K562 (cell line): Measurements from ENCODE around the gene SLC16A14. TPM values are rescaled to one million over a fixed set of nuclear protein-coding genes. Genes with fewer than 3 reads are reported as not detected.
A peak's percentile ranks its signal among the peaks of the same experiment; 100 is the strongest.

Experiments used
- ATAC-seq: fragments of 200-7000 bp; cut with Tn5 transposase; 3 replicates; pipeline ENCODE4 v1.9.1; 2020; ENCODE audit warnings: moderate library complexity
- BruUV-seq: library from RNA; stranded (reverse); fragments of 400-500 nt; replicated peaks from 2 replicates; lab custom pipeline; 2021; lab: Mats Ljungman, UMichigan
- CTCF ChIA-PET: fragments of 300-600 bp; formaldehyde crosslinking; extraction: SDS; loops from one replicate; lab custom pipeline; 2021; ENCODE audit warnings: low intra/inter-chr PET ratio; lab: Yijun Ruan, JAX
- POLR2A ChIA-PET: fragments of 300-600, 350-650 bp; sonication (Branson Sonifier 250); formaldehyde crosslinking; extraction: SDS; loops from one replicate; lab custom pipeline; 2021; ENCODE audit warnings: antibody characterized with exemption, inconsistent platforms; lab: Yijun Ruan, JAX
- DNase-seq, 4 experiments: peaks; one replicate each; pipeline versions ENCODE4 v3.0.0 to v3.0.0-alpha.2; 2011 to 2018; ENCODE audit warnings: low spot score in 3 of 4, mixed read lengths in 3 of 4; ENCODE audit errors: extremely low read depth in 1 of 4
- FAIRE-seq: peaks from 2 replicates; lab custom pipeline; 2011; peaks lifted over from hg19 to GRCh38; lab: Jason Lieb, UNC
- H2AFZ ChIP-seq: 2 replicates; pipeline ENCODE4 v1.6.0; 2011; ENCODE audit warnings: low read depth, low read length, control low read depth, inconsistent platforms
- H3K27ac ChIP-seq: fragments of 200-600 bp; 3 replicates; pipeline ENCODE4 v1.8.0; 2011; ENCODE audit warnings: low read depth, mild to moderate bottlenecking, control low read depth, inconsistent platforms, low read length, moderate library complexity, mixed read lengths; ENCODE audit errors: extremely low read depth
- H3K27me3 ChIP-seq, 2 experiments: fragments of 300-600 bp in 1 of 2; 2 replicates in 1 of 2; 3 replicates in 1 of 2; pipeline versions ENCODE4 v1.6.0 to v1.8.0; 2011; ENCODE audit warnings: inconsistent platforms in 2 of 2, low read length in 2 of 2, mild to moderate bottlenecking in 1 of 2, mixed read lengths in 1 of 2, moderate library complexity in 1 of 2; ENCODE audit not compliant: control insufficient read depth in 2 of 2, insufficient read depth in 2 of 2
- H3K36me3 ChIP-seq: fragments of 300-600 bp; 3 replicates; pipeline ENCODE4 v1.8.0; 2011; ENCODE audit warnings: mild to moderate bottlenecking, low read length, inconsistent platforms; ENCODE audit not compliant: control insufficient read depth, insufficient read depth
- H3K4me1 ChIP-seq, 2 experiments: fragments of 200-600 bp in 1 of 2; replicated peaks in 1 of 2; 2 replicates in 1 of 2; 3 replicates in 1 of 2; pipeline versions ENCODE4 v1.5.1 to v1.8.0; 2011; ENCODE audit warnings: inconsistent platforms in 2 of 2, low read length in 2 of 2, mild to moderate bottlenecking in 1 of 2, mixed read lengths in 1 of 2, moderate library complexity in 1 of 2; ENCODE audit not compliant: control insufficient read depth in 2 of 2, insufficient read depth in 2 of 2
- H3K4me2 ChIP-seq: 2 replicates; pipeline ENCODE4 v1.6.1; 2011; ENCODE audit warnings: low read length, control low read depth, inconsistent platforms, mixed read lengths; ENCODE audit not compliant: insufficient read depth
- H3K4me3 ChIP-seq: fragments of 200-600 bp; sonication (generic), shearing (Covaris generic); 2 replicates; pipeline ENCODE4 v1.5.1; 2016; ENCODE audit warnings: control low read depth, inconsistent platforms
- H3K79me2 ChIP-seq: fragments of 200-600 bp; 3 replicates; pipeline ENCODE4 v1.8.0; 2011; ENCODE audit warnings: low read length, inconsistent platforms; ENCODE audit not compliant: control insufficient read depth, insufficient read depth
- H3K9ac ChIP-seq, 2 experiments: 2 replicates each; pipeline versions ENCODE4 v1.6.0 to v1.6.1; 2011; ENCODE audit warnings: low read depth in 2 of 2, low read length in 2 of 2, control low read depth in 1 of 2, inconsistent platforms in 1 of 2, mild to moderate bottlenecking in 1 of 2, mixed read lengths in 1 of 2; ENCODE audit not compliant: insufficient read depth in 1 of 2
- H3K9me1 ChIP-seq: one replicate; pipeline ENCODE4 v1.6.0; 2011; ENCODE audit warnings: inconsistent platforms, mild to moderate bottlenecking, low read length, moderate library complexity; ENCODE audit not compliant: control insufficient read depth, insufficient read depth
- H3K9me3 ChIP-seq: replicated peaks from 2 replicates; pipeline ENCODE4 v1.5.1; 2011; ENCODE audit warnings: low read depth, low read length, inconsistent platforms; ENCODE audit not compliant: control insufficient read depth, insufficient read depth
- H4K20me1 ChIP-seq: replicated peaks from 2 replicates; pipeline ENCODE4 v1.6.1; 2011; ENCODE audit warnings: low read length, inconsistent platforms, mixed read lengths; ENCODE audit not compliant: control insufficient read depth, insufficient read depth
- RBM14 ChIP-seq: fragments of 200-400 bp; formaldehyde crosslinking; IDR thresholded peaks from 2 replicates; pipeline ENCODE4 v1.6.1; 2018; ENCODE audit warnings: low read depth, mild to moderate bottlenecking, low read length, moderate library complexity, borderline replicate concordance; ENCODE audit not compliant: insufficient read depth
- whole genome bisulfite sequencing: fragments of 100-300 bp; shearing (Covaris generic); methylation state at CpG from one replicate; pipeline ENCODE4 v1.1.6; 2016; ENCODE audit warnings: low coverage, mixed read lengths; ENCODE audit not compliant: insufficient coverage; ENCODE audit errors: missing lambda C conversion rate; 5-methylcytosine and 5-hydroxymethylcytosine counted together
- in situ Hi-C: fragments of 300-500 bp; cut with MboI; formaldehyde crosslinking; loops from 4 replicates; pipeline ENCODE4 v1.15.0; 2018; ENCODE audit warnings: inconsistent platforms, mixed read lengths
- intact Hi-C: fragments of 100-400 bp; cut with micrococcal nuclease; formaldehyde crosslinking; loops from 2 replicates; pipeline ENCODE4 v1.14.2; 2022
- polyA plus RNA-seq, 8 experiments: library from polyadenylated mRNA; depleted of rRNA in 4 of 8; stranded (reverse) in 5 of 8; unstranded in 3 of 8; fragments of >200 nt; fragmentation: Nextera tagmentation in 2 of 8; fragmentation: Illumina TruSeq in 1 of 8; extraction: Ambion mirVana in 2 of 8; extraction: Trizol in 1 of 8; gene quantifications; 2 replicates each; pipeline versions ENCODE4 v1.2.1 to v1.2.3, GENCODE V29; 2011 to 2014; ENCODE audit warnings: inconsistent platforms in 1 of 8, missing spikeins in 1 of 8
- total RNA-seq, 7 experiments: library from RNA; depleted of rRNA in 6 of 7; stranded (reverse); fragments of >200 nt in 6 of 7; fragmentation: Illumina TruSeq in 2 of 7; extraction: Trizol in 2 of 7; gene quantifications; 2 replicates each; pipeline versions ENCODE4 v1.2.1 to v1.2.3, GENCODE V29; 2011 to 2021; ENCODE audit warnings: low replicate concordance in 1 of 7
- TF ChIP-seq, protein P1 (sequence below), 2 experiments: fragments of 450-650 bp in 1 of 2; sonication (generic) in 1 of 2; formaldehyde crosslinking in 1 of 2; IDR thresholded peaks; 2 replicates each; pipeline versions ENCODE4 v1.7.1 to v1.9.0; 2016 to 2022; ENCODE audit warnings: inconsistent platforms in 1 of 2, mild to moderate bottlenecking in 1 of 2, missing genetic modification reagents in 1 of 2
- TF ChIP-seq, protein P2 (sequence below): fragments of 450-650 bp; conservative IDR thresholded peaks from 2 replicates; pipeline ENCODE4 v1.6.1; 2016; ENCODE audit warnings: missing genetic modification characterization, low read depth, mild to moderate bottlenecking, control low read depth, missing compliant biosample characterization

Gene SLC16A14
- total and polyA plus RNA-seq, 9 of the 15 experiments (the other 6 are each of a cell fraction or from before 2014, with no cell fraction given), result not detected

DNA sequence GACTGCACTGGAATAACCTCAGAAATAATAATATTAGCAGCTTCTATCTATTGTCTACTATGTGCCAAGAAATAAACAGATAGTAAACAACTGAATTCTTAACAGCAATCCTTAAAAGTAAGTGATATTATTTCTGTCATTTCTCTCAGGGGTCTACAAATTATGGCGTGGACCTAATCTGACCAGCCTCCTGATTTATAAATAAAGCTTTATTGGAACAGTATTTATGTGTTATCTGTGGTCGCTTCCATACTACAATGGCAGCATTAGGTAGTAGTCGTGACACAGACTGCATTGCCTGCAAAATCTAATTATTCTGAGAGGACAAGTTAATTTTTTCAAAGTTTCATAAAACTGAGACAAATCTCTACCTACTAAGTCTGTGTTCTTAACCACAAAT, 49.0 kb downstream of the SLC16A14 start:
- ChIA-PET CTCF (no interaction called here), POLR2A (interaction anchor here (1.4 kb wide), 1 partner anchor 21 kb away, joined by 3 read pairs; no protein-coding TSS in a partner anchor)
- Histone ChIP-seq H3K79me2 (no peaks in the 10 kb centered on the region), H3K9ac (no peak overlapping the region), H3K4me3 (no peak overlapping the region), H3K4me1 (no peaks in the 10 kb centered on the region; a peak in 1 of 5 replicates), H3K27ac (no peak overlapping the region), H3K36me3 (no peaks in the 10 kb centered on the region), H2AFZ (no peak overlapping the region), H4K20me1 (no peaks in the 10 kb centered on the region), H3K4me2 (no peak overlapping the region), H3K9me3 (no peaks in the 10 kb centered on the region), H3K9me1 (no peaks in the 10 kb centered on the region), H3K27me3 (peaks cover 10 to 20% of the 10 kb centered on the region in 2 experiments; a peak in 3 of 5 replicates)
- in situ Hi-C loops, result loop anchor here (25.0 kb wide), 1 partner anchor 793 kb away; no protein-coding TSS in a partner anchor
- TF ChIP-seq, protein P1, sequence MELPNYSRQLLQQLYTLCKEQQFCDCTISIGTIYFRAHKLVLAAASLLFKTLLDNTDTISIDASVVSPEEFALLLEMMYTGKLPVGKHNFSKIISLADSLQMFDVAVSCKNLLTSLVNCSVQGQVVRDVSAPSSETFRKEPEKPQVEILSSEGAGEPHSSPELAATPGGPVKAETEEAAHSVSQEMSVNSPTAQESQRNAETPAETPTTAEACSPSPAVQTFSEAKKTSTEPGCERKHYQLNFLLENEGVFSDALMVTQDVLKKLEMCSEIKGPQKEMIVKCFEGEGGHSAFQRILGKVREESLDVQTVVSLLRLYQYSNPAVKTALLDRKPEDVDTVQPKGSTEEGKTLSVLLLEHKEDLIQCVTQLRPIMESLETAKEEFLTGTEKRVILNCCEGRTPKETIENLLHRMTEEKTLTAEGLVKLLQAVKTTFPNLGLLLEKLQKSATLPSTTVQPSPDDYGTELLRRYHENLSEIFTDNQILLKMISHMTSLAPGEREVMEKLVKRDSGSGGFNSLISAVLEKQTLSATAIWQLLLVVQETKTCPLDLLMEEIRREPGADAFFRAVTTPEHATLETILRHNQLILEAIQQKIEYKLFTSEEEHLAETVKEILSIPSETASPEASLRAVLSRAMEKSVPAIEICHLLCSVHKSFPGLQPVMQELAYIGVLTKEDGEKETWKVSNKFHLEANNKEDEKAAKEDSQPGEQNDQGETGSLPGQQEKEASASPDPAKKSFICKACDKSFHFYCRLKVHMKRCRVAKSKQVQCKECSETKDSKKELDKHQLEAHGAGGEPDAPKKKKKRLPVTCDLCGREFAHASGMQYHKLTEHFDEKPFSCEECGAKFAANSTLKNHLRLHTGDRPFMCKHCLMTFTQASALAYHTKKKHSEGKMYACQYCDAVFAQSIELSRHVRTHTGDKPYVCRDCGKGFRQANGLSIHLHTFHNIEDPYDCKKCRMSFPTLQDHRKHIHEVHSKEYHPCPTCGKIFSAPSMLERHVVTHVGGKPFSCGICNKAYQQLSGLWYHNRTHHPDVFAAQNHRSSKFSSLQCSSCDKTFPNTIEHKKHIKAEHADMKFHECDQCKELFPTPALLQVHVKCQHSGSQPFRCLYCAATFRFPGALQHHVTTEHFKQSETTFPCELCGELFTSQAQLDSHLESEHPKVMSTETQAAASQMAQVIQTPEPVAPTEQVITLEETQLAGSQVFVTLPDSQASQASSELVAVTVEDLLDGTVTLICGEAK (IDR thresholded peaks at IDR 0.05), result peak; percentile 83
- TF ChIP-seq, protein P1 (CRISPR knock-in tag; IDR thresholded peaks at IDR 0.05), result no peak
- TF ChIP-seq RBM14, result no peak
- TF ChIP-seq, protein P2, sequence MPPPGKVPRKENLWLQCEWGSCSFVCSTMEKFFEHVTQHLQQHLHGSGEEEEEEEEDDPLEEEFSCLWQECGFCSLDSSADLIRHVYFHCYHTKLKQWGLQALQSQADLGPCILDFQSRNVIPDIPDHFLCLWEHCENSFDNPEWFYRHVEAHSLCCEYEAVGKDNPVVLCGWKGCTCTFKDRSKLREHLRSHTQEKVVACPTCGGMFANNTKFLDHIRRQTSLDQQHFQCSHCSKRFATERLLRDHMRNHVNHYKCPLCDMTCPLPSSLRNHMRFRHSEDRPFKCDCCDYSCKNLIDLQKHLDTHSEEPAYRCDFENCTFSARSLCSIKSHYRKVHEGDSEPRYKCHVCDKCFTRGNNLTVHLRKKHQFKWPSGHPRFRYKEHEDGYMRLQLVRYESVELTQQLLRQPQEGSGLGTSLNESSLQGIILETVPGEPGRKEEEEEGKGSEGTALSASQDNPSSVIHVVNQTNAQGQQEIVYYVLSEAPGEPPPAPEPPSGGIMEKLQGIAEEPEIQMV, result no peak
- intact Hi-C loops, result no loop called here
- ATAC-seq (no peak), FAIRE-seq (no peak), DNase-seq (no peak)
- WGBS, result 0% methylated on average over 3 of the region's 3 CpGs
- no TSS peak for BruUV-seq
